HG02642 (cell line): Measurements from ENCODE around the gene CBY1.

ENCODE experiments used
- ATAC-seq: cut with Tn5 transposase; IDR thresholded peaks from one replicate; pipeline ENCODE4 v1.9.1; 2021; ENCODE audit warnings: mild to moderate bottlenecking; ENCODE audit not compliant: unreplicated experiment, poor library complexity

CBY1 gene

DNA sequence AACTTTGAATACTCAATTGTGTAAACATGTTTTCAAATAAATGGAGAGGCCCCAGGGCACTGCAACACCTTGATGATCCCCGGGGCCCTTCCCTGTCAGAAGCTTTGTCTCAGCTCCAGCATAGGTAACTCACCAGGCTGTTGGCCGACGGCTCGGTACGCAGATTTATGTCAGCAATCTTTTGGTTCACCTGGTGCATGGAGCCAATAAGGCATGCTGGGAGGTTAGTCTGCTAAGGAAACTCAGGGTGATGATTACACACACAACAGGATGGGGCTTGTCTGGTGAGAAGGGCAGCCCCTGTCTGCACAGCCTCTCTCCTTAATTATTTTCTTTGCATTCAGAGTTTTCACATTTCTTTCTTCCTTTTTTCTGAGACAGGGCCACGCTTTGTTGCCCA lies 11.0 kb upstream of the CBY1 start:
- no peak for ATAC-seq

GRCh38 chr22:38649841-38650522 lies 6.5 kb upstream of the CBY1 start:
- ATAC-seq = no peak

DNA sequence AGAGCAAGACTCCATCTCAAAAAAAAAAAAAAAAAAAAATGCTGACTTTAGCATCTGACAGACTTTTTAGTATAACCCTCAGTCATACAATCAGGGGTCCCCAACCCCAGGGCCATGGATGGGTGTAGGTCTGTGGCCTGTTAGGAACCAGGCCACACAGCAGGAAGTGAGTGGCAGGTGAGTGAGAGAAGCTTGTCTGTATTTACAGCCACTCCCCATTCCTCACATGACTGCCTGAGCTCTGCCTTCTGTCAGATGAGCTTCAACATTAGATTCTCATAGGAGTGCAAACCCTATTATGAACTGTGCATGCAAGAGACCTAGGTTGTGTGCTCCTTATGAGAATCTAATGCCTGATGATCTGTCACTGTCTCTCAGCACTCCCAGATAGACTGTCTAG lies 3.6 kb upstream of the CBY1 start:
- ATAC-seq = no peak

GRCh38 chr22:38653741-38654140 lies 2.7 kb upstream of the CBY1 start:
- no peak for ATAC-seq

DNA sequence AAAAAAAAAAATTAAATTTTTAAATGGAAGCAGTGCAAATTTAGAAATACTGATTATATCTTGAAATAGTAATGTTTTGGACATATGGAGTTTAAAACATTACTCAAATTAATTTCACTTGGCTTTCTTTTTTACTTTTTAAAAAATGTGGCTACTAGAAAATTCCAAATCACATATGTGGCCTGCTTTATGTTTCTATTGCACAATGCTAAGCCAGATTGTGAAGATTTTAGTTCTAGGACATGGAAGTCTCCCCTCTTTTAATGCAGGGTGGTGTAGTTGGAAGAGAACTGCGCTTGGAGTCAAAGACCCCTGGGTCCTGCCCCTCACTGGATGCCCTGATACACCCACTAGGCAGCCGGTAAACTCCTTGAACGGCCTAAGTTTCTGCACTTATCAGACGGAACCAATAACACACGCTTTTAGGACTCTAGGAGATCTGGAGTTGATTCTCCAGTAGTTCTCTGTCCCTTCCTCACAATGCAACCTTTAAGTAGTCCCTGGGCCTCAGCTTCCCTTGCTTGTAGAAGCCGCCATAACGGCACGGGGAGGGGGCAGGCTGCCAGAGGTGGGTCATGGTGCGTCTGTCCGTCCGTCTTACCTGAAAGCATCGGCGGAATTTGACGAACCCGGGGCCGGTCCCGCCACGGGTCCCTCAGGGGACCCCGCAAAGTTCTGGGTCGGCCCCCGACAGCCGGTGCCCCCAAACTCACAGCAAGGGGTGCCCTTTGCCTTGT lies 751 bp upstream of the CBY1 start:
- ATAC-seq = no peak

DNA sequence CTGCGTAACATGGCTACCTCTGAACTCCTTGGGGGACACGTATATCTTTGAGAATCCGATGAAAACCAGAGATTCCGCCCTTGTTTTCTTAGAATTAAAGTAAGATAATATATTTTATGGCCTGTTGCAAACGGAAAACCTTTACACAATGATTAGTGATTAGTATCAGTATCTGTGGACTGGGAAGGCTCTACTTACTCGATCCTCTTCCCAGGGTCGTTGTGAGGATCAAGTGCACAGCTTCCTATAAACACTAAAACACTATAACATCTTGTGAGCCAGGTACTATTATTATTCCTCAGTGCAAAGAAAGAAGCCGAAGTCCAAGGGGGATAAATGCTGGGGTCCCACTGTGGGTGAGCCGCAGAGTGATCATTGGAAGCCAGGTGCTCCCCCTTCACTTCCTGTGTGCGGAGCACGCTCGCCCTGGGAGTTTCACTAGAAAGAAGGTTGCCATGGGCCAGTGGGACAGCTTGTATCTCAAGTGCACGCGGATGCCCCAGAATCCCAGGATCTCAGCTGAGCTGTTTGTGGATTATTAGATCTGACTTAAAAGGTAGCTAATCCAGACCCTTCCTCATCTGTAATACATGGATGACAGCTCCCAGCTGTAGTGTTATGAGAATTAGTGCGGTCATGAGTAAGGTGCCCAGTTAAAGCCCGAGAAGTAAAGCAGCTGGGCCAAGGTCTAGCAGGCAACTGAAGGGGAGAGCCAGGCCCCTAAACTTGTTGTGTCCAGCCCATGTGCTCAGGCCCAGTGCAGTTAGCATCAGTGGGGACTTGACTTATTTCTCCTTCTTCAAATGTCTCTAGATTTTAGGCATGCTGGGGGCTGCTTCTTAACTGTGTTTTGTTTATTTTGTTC lies 839 bp downstream of the CBY1 start:
- no peak for ATAC-seq

DNA sequence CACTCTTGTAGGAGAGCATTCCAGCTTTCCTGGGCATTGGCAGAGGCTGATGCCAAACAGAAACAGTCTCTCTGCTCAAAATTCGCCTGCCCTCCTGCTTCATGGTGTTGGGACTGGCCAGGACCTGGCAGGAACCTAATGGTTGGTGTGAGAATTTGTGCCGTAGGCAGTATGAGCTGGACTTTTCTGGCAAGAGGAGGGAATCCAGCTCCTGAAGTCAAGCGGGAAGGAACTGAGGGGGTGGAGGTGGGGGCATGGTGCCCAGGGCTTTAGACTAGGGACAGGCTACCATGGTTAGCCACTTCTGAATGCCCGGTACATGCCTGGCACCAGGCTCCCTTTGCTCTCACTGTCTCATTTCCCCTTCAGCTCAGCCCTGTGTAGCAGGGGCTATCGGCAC lies 18.4 kb downstream of the CBY1 start:
- ATAC-seq = no peak

DNA sequence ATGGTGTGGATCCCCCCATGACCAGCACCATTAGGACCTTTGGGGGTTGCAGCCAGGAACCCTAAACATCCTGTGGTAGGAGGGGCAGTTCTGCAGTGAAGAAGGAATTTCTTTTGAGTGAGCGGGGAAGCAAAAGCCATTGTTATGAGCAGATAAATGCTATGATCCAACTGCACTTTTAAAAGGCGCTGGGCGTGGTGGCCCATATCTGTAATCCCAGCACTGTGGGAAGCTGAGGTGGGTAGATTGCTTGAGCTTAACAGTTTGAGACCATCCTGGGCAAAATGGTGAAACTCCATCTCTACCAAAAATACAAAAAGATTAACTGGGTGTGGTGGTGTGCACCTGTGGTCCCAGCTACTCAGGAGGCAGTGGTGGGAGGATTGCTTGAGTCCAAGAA lies 19.4 kb downstream of the CBY1 start:
- no peak for ATAC-seq

GRCh38 chr22:38681582-38682335 lies 25.3 kb downstream of the CBY1 start, which contains the start of gene TOMM22:
Gene TOMM22 (plus strand): TSS chr22:38681957. CDS start chr22:38681979, 22 bp downstream.
- ATAC-seq = peak; percentile 97

DNA sequence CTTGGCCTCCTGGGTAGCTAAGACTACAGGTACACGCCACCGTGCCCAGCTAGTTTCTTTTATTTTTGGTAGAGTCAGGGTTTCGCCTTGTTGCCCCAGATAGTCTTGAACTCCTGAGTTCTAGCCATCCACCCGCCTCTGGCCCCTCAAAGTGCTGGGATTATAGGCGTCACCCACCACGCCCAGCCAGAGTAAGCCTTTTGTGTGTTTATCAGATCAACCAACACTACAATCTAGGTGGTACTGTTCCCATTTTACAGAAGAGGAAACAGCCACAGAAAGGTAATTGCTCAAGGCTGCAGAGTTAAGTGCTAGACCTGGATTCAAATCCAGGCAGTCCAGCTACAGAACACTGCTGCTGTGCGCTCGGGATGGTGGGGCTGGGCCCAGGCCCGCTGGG lies 28.5 kb downstream of the CBY1 start:
- ATAC-seq = no peak

DNA sequence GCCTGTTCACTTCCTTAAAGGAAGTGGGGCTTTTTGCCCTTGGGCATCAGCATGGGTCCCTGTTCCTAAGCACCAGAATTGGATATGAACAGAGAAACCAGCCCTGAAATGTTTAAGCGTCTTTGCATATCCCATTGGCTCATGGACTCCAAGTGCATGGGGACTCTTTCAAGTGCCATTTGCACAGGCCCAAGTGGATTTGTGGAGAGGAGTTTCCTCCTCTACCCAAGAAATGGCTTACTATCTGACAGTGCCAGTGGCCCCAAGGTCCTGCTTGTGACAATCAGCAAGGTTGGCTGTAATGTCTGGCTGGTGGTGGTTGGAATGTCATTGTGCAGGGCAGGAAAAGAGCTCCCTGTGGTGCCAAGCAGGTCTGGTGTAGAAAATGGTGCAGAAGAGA lies 29.3 kb downstream of the CBY1 start:
- no peak for ATAC-seq

DNA sequence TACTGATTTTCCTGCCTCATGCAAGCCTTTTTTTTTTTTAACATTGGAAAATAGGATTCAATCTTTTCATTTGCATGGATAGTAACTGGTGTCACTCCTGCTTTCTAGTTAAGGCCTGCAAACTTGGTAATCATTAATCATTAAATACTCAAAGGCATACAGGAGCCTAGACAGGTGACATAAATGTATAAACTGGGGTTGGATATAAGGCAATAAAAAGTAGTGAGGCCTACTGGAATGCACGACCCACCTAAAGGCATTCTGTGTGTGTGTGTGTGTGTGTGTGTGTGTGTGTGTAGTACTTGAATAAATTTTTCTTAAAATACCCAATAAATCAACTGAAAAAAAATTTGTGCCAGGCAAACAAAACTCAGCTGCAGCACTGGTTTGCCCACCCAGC lies 33.2 kb downstream of the CBY1 start:
- no peak for ATAC-seq

DNA sequence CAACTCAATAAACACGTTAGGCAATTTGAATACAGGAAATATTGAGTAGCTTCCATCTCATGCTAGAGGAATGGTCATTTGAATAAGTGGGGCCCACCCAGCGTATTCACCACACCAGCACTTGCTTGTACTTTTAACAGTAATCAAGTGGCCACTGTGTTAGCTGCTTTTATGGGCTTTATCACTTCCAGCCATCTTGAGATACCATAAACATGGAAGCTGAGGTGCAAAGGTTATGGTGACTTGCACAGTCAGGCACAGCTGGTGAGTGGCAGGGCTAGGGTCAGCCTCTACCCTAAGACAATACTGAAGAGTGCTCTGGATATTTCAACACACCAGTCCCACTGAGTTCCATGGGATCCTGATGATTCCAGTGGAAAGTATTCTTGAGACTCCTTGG lies 37.6 kb downstream of the CBY1 start:
- ATAC-seq = no peak

GRCh38 chr22:38694940-38695339 lies 38.5 kb downstream of the CBY1 start:
- ATAC-seq = no peak

- no peak for ATAC-seq
Observed at GRCh38 chr22:38696606-38697424, 40.4 kb downstream of the CBY1 start.

- ATAC-seq = no peak
Observed at GRCh38 chr22:38697425-38698089, 41.1 kb downstream of the CBY1 start.

DNA sequence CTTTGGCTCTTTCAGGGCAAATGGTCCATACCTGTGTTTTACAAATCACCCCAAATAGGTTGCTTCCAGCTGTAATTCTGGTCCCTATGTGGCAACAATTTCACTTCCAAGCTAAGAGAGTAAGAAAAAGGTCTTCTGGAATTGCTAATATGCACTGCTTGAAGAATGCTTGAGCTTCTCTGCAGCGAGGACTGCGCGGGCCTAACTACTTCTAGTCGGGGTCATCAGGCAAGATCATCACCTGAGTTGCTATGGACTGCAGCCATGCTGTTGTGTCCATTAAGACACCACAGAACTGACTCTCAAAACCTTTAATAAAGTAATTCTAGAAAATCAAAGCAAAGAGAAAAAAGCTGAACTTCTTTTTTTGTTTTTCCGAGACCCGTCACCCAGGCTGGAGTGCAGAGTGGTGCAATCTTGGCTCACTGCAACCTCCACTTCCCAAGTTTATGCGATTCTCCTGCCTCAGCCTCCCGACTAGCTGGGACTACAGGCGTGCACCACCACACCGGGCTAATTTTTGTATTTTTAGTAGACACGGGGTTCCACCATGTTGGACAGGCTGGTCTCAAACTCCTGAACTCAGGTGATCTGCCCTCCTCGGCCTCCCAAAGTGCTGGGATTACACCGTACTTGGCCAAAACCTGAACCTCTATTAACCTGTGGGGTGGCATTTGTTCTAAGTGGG lies 42.1 kb downstream of the CBY1 start:
- ATAC-seq = no peak

GRCh38 chr22:38699143-38699542 lies 42.7 kb downstream of the CBY1 start:
- no peak for ATAC-seq
